NCI-H1417 treated with DMSO at 0.1 percent for 48 hours (cell line): Measurements from ENCODE around the gene SLC2A9.

Experiments
- DNase-seq: peaks from one replicate; lab custom pipeline; 2025; lab: John Stamatoyannopoulos, UW

Gene SLC2A9

DNA sequence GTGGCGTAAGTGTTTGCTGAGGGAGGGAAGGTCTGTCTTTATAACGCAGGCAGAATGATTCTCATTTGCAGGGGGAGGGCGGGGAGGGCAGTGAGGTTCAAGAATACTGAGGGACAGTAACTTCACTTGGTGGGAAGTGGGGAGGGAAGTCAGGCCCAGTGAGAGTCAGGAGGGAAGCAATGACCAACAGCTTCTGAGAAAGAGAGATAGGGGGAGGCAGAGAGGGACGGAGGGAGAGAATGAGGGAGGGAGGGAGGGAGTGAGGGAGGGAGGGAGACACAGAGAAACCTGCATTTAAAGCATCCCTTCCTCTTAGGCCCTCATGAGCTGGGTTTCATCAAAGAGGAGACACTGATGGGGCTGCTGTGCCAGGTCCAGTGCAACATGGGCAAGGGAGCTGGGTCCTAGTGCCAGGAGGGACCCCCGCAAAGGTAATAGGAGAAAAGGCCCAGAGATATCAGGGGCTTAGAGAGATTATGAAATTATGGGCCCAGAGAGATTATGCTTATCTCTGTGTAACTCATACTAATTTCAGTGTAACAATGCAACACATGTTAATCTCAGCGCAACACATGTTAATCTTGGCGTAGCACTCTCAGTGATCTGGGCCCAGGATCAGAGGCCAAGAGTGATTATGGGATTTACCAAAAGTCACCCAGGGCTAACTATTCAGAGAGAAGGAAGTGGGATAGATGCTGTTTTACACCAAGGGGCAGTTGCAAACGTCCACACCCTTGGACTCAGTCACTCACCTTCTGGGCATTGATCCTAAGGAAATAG lies 127.8 kb downstream of the SLC2A9 start:
- DNase-seq = no peak

DNA sequence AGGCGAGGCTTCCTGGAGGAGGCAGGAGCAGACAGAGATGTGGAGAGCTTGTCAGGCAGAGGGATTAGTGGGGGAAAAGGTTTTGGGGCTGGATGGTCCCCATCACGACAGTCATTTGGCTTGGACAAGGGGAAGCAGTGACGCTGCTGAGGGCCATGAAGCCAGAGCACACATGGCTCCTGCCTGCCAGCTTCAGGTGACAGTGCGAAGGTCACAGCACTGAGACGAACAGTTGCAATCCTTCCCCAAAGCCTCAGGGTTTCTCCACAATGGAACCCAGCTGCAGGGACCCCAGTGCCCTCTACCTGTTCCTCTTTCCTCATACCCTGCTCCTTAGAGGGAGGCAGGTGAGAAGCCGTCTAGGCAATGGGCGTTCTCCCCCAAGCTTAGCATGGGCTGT lies 129.6 kb downstream of the SLC2A9 start:
- DNase-seq = no peak

DNA sequence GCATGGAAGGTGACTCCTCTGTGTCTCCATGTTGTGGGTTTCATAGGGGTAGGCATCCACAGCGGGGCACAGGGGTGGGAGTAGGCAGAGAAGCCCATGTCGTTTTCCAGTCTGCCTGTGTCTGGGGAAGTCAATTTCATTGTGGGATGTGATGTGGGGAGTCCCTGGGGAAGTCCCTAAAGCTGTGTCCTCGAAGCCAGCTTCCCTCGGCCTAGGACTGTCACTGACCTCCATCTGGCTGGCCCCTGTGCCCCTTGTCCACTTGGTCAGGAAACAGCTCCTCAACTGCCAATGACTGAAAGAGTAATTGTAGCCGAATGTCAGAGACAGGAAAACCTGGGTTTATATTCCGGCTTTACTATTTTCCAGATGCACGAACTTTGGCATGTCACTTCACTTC lies 130.2 kb downstream of the SLC2A9 start:
- DNase-seq = no peak

DNA sequence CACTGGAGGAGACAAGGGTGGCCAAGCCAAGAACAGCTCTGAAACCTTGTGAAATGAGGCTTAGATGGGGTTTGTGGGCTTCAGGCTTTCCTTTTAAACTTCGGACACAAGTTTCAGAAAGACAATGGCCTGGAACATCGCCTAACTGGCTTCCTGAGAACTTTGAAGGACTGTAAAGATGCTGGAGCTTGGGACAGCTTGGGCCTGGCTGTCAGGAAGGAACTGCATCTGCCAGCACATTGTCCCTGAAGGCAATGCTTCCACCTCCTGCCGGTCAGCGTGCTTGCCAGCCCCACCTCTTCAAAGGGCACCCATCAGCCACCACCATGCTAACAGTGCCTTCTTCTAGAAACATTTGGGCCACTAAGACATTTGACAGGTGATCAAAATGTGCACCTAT lies 132.0 kb downstream of the SLC2A9 start:
- DNase-seq = no peak

DNA sequence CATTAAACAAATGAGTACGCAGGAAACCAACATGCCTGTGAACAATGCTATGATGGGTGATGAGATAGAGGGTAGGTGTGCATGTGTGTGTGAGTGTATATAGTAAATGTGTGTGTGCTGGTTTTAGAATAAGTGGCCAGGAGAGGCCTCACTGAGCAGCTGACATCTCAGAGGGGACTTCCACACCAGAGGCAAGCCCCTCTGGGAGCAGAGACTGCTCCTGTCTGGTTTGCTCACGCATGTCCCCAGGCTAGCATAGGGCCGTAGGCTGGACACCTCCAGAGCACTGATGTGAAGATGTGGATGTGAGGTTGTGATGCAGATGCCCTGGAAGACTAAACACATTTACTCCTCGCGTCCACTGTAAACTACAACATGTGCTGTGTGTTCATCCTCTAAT lies 135.3 kb downstream of the SLC2A9 start:
- DNase-seq = no peak

DNA sequence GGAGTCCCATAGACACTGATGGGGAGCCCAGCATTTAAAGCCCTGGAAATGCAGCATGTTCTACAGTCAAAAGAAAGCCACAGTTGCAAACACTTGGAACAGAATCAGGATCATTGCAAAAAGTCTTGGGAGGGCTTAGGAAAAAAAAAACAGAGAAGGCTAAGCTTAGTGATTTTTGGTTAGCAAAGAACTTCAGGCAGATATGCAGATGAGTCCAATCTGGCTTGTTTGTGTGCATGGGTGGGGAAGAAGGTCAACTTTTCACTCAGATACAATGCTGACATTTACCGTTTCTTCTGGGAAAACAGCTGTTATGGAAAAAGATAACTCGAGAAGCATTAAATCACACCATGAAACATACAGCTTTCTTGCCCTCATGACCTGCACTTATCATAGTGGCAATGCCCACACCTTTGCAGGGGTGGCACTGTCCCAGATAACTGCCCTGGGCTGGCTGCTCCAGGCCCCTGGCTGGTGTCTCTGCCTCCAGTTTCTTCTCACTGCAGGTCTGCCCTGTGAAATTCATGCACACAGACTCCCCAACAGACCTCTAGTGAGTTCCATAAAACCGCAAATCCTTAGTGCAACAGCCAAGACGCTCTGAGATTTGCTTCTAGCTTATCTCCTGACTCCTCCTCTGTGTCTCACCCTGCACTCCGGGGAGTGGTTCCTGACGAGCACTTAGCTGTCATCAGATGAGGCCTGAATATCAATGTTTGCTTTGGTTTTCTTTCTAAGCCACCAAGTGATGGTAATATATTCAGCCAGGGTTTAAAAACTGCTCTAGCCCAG lies 140.7 kb downstream of the SLC2A9 start:
- DNase-seq = no peak

DNA sequence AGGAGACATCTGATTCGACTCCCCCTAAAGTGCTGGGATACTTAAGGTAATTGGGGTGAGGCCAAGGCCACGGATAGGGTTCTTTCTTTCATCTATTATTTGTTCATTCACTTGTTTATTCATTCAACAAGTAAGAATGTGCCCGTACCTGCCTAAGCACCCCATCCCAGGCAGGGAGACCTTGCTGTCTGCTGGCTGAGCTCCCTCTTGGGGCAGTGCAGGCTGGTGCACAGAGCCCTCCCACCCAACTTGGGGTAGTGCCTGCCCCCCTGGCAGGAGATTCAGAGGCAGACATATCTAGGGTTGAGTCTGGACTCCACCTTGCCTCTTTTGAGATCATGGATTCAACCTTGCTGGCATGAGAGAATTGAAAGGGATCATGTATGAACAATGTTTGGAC lies 144.2 kb downstream of the SLC2A9 start:
- DNase-seq = no peak

DNA sequence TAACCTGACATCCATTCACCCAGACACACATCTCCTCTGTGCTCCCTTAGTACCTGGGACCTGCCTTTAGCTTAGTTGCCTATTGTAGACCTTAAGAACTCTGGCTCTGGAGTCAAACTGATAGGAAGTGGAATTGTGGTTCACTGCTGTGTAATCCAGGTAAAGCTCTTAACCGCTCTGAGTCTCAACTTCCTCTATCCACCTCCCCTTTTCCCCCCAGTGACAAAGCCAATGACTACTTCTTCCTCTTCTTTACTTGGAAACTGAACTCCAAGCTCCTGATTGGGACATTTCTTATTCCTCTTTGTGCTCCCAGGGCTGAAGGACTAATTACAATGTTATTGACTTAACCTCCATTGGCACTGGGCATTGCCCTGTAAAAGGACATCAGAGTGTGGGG lies 145.8 kb downstream of the SLC2A9 start:
- no peak for DNase-seq

DNA sequence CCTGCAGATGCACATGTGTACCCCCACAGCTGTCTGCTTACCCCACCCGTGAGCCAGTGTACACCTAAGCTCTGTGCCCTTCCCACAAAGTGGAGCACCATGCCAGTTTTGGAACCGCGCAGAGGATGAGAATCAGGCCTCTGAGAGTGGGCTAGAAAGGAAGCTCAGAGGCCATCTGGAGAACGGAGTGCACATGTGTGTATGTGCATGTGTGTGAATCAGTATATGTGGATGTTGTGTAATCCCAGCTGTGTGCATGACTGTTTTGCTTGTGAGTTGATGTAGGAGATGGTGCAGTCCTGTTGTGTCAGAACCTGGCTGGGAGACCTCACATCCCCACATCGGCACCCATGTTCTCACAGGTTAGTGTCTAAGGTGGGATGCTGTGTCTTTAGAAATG lies 146.9 kb downstream of the SLC2A9 start:
- no peak for DNase-seq

DNA sequence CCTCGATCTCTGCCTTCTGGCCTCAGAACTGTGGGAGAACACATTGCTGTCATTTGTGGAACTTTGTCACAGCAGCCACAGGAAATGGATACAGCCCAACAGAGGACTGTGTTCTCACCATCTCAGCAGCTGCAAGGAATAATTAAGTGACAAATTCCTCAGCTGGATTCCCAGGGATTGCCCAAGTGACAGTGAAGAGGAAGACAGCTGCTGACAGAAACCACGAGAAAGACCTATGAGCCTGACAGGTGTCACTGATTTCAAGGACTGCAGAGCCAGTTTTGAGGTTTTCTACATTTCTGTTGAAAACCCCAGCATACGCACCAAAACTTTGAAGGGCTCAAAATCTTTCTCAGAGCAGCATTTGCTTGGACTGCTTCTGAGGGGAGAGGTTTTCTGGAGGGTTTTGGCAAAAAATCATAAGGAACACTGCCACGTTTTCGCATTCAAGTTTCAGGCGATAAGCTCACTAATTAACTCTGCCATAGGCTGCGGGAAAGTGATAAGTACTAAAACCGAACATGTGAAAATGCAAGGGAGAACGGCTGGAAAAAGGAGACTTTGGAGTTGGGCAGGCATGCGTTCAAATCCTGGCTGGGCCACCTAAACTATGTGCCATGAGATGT lies 151.0 kb downstream of the SLC2A9 start:
- DNase-seq = no peak

DNA sequence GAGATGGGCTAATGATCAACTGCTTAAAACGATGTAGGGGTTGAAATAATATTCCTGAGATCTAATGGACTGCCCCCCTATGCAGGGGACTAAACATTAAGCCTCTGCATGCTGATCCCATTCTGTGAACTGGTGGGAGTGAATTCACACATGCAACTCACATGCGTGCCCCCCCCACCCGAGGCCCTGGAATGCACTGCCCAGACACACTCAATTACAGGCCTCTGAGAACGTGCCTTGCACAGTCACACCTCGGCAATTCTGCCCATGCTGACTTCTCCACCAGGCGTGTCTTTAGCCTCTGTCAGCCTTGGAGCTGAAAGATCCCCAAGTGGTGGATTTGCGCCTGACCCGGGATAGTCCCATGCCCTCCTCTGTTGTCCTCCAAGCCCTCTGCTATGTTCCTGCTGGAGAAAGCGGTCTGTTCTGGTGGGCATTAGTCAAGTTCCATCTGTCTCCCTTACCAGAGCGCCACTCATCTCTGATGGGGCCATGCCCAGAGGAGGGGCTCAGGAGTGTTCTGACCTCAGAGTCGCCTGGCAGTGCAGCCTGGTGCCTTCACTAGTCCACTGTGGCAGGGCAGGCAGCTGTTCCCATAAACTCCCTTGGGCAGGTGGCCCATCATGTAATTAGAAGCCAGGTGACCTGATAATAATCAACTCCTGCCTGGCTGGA lies 153.4 kb downstream of the SLC2A9 start:
- DNase-seq = peak; percentile 57

DNA sequence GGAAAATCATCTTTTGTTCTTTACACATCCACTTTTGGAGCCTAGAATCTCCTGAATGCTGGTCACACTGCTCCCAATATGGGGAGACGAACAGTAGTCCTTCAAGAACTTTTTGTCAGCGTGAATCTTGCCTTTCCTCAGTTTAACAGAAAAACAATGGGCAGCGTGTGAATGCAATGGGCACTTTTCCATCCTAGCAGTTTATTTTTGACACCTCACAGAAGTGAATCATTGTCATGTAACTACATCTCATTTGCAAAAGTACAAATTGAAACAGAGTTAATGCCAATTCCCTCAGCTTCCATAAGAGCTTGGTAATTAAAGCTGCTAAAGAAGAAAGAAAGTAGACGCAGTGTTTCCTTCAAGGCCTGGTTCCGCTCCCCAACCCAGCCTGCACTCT lies 154.4 kb downstream of the SLC2A9 start:
- DNase-seq = no peak

DNA sequence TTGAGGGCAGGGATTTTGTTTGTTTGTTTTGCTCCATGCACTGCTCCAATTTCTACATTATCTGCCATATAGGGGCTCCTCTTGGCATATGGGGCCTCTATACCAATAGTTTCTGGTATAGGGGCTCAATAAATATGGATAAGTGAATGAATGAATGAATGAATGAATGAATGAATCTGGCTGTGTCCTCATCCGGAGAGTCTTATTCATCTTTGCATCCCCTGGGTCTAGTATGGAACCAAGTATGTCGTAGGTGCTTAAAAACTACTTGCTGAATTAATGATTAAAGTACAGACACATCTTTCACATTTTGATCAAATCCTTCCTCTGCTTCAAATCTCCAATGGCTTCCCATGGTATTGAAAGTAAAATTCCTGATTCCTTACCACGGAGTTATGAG lies 159.7 kb downstream of the SLC2A9 start:
- DNase-seq = no peak

DNA sequence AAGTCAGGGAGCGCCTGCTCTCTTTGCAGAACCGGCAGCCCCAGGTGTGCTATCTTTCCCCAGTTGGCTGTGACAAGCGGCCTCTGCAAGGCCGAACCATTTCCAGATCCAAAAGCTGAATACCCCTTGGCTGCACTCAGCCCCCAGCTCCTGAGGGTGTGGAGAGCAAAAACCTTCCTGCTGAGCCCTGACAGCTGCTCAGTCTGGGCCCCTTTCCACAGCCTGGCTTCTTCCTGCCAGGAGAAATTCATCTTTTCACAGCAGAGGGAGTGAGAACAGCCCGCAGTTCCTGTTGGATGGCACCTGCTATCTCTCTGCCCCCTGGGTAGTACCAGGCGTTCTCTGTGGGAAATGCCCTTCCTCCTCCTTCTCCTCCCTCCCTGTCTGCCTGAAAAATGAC lies 161.5 kb downstream of the SLC2A9 start:
- DNase-seq = no peak

DNA sequence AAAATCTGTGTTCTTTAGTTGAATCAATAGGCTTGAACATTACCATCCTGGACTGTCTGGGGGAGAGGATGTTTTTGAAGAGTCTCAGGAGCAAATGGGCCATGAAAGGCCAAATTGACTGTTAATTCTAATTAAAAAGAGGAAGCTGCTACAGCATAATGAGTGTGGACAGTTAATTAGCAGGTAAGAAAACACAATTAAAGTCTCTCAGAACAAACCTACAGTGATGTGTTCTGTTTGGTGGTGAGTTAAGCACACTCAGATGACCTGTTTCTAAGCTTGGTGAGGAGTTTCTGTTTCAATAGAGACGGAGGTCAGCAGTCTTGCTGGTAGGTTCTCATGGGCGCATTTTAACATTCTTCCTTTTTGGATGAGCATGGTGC lies 171.8 kb downstream of the SLC2A9 start:
- no peak for DNase-seq

DNA sequence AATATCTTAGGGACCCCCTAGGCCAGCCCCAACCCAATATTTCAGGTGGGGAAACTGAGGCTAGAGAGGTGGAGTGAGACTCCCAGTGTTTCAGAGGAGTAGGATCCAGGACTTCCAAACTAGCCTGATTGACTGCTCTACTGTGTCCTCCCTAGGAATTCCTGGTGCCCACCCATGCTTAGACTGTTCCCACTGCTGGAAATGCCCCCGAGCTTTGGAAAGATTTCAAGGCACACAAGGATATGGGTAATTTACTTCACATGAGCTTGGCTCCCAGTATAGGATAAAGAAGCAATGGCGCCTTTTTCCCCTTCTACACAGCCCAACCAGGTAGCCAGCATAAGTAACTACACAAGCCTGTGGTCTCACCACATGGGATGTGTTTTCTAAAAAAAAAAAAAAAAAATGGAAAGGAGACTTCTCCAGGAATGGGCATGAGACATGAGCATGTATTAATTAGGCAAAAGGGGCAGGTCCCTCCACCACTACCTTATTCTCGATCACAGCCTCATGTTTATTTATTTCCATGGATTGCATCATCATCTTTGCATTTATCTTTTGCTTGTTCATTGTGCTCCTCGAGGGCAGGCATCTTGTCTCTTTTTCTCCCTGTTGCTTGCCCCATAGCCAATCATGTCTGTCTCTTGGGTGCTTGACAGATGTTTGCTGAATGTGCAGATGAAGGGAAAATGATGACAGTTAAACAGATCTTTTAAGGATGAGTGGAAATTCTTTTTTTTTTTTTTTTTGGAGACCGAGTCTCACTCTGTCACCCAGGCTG lies 173.1 kb downstream of the SLC2A9 start:
- no peak for DNase-seq

DNA sequence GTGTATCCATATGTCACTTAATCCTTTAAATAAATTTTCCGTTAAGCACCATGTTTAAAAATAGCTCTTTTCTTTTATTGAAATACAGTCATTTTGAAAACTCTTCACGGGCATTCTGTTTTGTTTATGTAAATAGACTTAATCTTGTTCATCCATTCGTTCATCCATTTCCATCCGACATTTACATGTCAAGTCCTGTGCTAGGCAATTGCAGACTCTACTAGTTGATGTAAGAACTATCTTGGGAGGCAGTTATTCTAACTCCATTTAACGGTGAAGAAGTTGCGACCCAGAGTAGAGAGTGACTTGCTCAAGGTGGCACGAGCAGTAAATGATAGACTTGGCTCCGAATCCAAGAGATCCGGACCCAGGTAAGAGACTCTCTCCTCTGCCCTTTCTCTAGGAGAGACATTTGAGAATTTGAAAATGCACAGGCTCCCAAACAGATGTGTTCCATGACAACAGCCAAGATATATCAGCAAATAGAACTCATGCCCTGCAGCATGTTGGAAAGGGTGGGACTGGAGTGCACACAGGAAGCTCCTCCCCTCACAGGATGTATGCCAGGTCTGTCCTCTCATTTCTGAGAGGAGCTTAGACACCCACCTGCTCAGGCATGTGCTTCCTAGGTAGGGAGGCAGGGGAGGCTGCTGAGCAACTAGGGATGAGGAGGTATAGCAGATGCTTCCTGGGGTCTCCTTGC lies 175.4 kb downstream of the SLC2A9 start:
- no peak for DNase-seq

DNA sequence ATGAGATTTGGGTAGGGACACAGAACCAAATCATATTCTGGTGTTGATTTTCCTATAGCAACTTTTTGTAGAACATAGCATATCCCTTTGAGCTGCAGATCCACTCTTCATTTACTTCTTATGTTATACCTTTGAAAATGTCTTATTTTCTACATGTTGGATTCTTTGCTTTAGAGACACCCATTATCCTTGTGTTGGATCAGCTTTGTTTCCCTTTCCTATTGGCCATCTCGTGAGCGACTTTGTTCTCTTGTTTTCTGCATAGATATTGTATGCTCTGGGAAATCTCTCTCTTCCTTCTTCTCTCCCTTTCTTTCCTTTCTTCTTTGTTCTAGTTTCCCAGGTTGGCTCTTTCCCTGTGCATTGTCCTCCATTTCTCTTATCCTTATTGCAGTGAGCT lies 180.2 kb downstream of the SLC2A9 start:
- no peak for DNase-seq

DNA sequence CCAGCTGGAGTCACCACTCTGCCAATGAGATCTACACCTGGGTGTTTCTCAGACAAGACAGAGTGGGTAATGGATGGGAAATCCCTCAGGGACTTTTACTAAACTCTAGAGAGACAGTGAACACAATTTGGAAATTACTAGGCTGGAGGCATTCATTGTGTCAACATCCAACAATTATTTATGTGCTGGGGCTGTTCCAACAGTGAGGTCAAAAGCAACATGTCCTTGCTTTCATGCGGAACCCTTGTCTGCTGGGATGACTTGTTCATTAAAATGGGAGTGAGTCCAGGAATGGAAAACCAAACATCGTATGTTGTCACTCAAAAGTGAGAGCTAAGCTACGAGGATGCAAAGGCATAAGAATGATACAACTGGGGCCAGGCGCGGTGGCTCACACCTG lies 185.9 kb downstream of the SLC2A9 start:
- no peak for DNase-seq

DNA sequence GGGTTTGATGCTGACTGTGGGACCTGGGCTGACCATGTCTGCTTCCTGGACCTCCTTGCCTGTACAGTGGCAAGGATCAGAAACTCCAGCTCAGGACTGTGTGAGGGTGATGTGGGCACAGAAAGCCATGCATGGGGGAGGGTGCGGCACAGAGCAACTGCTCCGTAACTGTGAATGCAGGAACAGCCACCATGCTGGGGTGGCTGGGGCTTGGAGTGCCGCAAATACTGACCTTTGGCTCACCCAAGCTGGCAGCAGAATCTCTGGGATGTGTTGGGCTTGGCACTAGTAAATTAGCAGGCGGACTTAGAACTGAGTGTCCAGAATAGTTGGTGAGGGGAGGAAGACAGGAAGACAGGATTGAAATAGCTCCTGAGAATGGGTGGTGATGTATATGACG lies 187.9 kb downstream of the SLC2A9 start:
- DNase-seq = no peak

DNA sequence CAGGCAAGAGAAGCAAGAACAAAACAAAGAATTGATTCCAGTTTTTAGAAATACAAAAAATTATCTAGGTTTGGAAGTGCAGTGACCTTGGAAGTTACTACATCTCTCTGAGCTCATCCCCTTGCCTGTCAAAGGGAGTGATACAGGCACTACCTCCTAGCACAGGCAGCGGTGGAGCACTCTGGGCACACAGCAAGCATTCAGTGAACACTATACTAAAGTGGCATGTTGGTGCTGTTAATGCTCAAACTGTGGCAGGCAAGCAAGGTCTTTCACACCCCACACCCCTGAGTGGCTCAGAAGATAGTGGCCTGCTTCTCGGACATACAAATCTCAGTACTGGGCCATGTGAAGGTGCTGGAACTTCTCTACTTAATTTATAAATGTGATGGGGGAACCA lies 188.7 kb downstream of the SLC2A9 start:
- no peak for DNase-seq
